ENCODE results near the gene RAI1. TPM values are rescaled to one million over a fixed set of nuclear protein-coding genes. Genes with fewer than 3 reads are reported as not detected.
A peak's percentile ranks its signal among the peaks of the same experiment; 100 is the strongest.

The RAI1 gene
- total and polyA plus RNA-seq, 2 of the 13 experiments (the other 11 are each of a cell fraction or from before 2014, with no cell fraction given): 3.4 to 5.2 TPM

DNA sequence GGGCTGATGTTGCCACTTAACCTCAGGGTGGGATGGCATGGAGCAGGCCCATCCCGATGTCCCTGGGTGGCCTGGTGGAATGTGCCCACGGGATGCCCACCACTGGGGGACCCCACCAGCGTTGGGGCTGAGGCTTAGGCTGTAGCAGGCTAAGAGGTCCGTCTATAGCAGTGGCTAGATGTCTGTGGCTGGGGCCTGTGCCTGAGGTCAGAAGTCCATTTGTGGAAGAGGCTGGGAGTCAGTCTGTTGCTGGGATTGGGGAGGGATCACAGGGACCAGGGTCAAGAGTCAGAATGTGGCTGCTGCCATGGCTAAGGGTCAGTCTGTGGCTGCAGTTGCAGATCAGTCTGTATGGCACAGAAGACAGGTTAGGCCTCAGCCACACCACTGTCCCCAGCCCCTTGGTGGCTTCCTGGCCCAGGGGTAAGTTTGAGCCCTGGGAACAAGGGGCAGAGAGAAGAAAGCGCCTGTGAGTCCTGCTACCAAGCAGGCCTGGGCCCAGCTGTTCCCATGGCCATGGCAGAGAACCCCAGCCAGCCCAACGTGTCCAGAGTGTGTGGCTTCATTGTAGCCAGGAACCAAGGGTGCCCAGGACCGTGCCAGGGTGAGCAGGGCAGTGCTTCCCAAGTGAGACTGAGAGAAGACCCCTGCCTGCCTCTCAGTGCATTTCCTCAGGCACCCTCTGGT is 35.7 kb downstream of the RAI1 start (continued):
- TF ChIP-seq, protein P1, sequence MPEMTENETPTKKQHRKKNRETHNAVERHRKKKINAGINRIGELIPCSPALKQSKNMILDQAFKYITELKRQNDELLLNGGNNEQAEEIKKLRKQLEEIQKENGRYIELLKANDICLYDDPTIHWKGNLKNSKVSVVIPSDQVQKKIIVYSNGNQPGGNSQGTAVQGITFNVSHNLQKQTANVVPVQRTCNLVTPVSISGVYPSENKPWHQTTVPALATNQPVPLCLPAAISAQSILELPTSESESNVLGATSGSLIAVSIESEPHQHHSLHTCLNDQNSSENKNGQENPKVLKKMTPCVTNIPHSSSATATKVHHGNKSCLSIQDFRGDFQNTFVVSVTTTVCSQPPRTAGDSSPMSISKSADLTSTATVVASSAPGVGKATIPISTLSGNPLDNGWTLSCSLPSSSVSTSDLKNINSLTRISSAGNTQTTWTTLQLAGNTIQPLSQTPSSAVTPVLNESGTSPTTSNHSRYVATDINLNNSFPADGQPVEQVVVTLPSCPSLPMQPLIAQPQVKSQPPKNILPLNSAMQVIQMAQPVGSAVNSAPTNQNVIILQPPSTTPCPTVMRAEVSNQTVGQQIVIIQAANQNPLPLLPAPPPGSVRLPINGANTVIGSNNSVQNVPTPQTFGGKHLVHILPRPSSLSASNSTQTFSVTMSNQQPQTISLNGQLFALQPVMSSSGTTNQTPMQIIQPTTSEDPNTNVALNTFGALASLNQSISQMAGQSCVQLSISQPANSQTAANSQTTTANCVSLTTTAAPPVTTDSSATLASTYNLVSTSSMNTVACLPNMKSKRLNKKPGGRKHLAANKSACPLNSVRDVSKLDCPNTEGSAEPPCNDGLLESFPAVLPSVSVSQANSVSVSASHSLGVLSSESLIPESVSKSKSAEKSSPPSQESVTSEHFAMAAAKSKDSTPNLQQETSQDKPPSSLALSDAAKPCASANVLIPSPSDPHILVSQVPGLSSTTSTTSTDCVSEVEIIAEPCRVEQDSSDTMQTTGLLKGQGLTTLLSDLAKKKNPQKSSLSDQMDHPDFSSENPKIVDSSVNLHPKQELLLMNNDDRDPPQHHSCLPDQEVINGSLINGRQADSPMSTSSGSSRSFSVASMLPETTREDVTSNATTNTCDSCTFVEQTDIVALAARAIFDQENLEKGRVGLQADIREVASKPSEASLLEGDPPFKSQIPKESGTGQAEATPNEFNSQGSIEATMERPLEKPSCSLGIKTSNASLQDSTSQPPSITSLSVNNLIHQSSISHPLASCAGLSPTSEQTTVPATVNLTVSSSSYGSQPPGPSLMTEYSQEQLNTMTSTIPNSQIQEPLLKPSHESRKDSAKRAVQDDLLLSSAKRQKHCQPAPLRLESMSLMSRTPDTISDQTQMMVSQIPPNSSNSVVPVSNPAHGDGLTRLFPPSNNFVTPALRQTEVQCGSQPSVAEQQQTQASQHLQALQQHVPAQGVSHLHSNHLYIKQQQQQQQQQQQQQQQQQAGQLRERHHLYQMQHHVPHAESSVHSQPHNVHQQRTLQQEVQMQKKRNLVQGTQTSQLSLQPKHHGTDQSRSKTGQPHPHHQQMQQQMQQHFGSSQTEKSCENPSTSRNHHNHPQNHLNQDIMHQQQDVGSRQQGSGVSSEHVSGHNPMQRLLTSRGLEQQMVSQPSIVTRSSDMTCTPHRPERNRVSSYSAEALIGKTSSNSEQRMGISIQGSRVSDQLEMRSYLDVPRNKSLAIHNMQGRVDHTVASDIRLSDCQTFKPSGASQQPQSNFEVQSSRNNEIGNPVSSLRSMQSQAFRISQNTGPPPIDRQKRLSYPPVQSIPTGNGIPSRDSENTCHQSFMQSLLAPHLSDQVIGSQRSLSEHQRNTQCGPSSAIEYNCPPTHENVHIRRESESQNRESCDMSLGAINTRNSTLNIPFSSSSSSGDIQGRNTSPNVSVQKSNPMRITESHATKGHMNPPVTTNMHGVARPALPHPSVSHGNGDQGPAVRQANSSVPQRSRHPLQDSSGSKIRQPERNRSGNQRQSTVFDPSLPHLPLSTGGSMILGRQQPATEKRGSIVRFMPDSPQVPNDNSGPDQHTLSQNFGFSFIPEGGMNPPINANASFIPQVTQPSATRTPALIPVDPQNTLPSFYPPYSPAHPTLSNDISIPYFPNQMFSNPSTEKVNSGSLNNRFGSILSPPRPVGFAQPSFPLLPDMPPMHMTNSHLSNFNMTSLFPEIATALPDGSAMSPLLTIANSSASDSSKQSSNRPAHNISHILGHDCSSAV (CRISPR knock-in tag; IDR thresholded peaks at IDR 0.05; ENCODE audit: borderline replicate concordance): no peak
- TF ChIP-seq, protein P2, sequence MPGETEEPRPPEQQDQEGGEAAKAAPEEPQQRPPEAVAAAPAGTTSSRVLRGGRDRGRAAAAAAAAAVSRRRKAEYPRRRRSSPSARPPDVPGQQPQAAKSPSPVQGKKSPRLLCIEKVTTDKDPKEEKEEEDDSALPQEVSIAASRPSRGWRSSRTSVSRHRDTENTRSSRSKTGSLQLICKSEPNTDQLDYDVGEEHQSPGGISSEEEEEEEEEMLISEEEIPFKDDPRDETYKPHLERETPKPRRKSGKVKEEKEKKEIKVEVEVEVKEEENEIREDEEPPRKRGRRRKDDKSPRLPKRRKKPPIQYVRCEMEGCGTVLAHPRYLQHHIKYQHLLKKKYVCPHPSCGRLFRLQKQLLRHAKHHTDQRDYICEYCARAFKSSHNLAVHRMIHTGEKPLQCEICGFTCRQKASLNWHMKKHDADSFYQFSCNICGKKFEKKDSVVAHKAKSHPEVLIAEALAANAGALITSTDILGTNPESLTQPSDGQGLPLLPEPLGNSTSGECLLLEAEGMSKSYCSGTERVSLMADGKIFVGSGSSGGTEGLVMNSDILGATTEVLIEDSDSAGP (CRISPR knock-in tag; IDR thresholded peaks at IDR 0.05; ENCODE audit: borderline replicate concordance): peak; percentile 73
- TF ChIP-seq NPAS2 (CRISPR knock-in tag; IDR thresholded peaks at IDR 0.05; ENCODE audit: borderline replicate concordance): no peak
- TF ChIP-seq ZNF7 (CRISPR knock-in tag; IDR thresholded peaks at IDR 0.05): no peak
- TF ChIP-seq PITX1 (CRISPR knock-in tag; IDR thresholded peaks at IDR 0.05): peak; percentile 66
- TF ChIP-seq, protein P3, sequence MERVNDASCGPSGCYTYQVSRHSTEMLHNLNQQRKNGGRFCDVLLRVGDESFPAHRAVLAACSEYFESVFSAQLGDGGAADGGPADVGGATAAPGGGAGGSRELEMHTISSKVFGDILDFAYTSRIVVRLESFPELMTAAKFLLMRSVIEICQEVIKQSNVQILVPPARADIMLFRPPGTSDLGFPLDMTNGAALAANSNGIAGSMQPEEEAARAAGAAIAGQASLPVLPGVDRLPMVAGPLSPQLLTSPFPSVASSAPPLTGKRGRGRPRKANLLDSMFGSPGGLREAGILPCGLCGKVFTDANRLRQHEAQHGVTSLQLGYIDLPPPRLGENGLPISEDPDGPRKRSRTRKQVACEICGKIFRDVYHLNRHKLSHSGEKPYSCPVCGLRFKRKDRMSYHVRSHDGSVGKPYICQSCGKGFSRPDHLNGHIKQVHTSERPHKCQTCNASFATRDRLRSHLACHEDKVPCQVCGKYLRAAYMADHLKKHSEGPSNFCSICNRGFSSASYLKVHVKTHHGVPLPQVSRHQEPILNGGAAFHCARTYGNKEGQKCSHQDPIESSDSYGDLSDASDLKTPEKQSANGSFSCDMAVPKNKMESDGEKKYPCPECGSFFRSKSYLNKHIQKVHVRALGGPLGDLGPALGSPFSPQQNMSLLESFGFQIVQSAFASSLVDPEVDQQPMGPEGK (CRISPR knock-in tag; IDR thresholded peaks at IDR 0.05): peak; percentile 52; the same call in 1 of the 2 replicates
- peak in 1 of 2 experiments; percentile 35; a peak in 1 of 4 replicates for TF ChIP-seq EP300 (IDR thresholded peaks at IDR 0.05; ENCODE audit: low read depth in 2 of 2, low read length in 2 of 2)
- no peak for TF ChIP-seq EP300 (CRISPR knock-in tag; IDR thresholded peaks at IDR 0.05; ENCODE audit: borderline replicate concordance)
- TF ChIP-seq GATAD2A (CRISPR knock-in tag; IDR thresholded peaks at IDR 0.05): peak; percentile 44; the same call in 1 of the 2 replicates
- TF ChIP-seq, protein P4, sequence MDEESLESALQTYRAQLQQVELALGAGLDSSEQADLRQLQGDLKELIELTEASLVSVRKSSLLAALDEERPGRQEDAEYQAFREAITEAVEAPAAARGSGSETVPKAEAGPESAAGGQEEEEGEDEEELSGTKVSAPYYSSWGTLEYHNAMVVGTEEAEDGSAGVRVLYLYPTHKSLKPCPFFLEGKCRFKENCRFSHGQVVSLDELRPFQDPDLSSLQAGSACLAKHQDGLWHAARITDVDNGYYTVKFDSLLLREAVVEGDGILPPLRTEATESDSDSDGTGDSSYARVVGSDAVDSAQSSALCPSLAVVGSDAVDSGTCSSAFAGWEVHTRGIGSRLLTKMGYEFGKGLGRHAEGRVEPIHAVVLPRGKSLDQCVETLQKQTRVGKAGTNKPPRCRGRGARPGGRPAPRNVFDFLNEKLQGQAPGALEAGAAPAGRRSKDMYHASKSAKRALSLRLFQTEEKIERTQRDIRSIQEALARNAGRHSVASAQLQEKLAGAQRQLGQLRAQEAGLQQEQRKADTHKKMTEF (CRISPR knock-in tag; IDR thresholded peaks at IDR 0.05): 0 out of 2 replicates have a peak, but pooled peaks have one; percentile 22
- peak; percentile 93 for TF ChIP-seq HNF4A (CRISPR knock-in tag; IDR thresholded peaks at IDR 0.05)
- peak; percentile 78 for TF ChIP-seq RARA (CRISPR knock-in tag; IDR thresholded peaks at IDR 0.05)
- TF ChIP-seq ZNF556 (CRISPR knock-in tag; IDR thresholded peaks at IDR 0.05; ENCODE audit: borderline replicate concordance): no peak

Data from HepG2 (cell line).